H1 (cell line): ENCODE measurements around the gene EPB41L1.

ENCODE experiments used
- ATF2 ChIP-seq: IDR thresholded peaks from 2 replicates; pipeline ENCODE4 v1.6.1; 2012; ENCODE audit warnings: low read length, inconsistent platforms
- CREB1 ChIP-seq: IDR thresholded peaks from 2 replicates; pipeline ENCODE4 v1.6.1; 2012; ENCODE audit warnings: inconsistent platforms
- CTCF ChIP-seq, 3 experiments: IDR thresholded peaks; 1 replicate in 2 of 3; 2 replicates in 1 of 3; pipeline versions ENCODE4 v1.5.1 to v1.6.1; 2011; ENCODE audit warnings: low read length in 3 of 3, mild to moderate bottlenecking in 3 of 3, inconsistent platforms in 2 of 3, low read depth in 1 of 3, moderate library complexity in 1 of 3; ENCODE audit not compliant: insufficient read depth in 1 of 3; ENCODE audit errors: control extremely low read depth in 1 of 3
- EZH2 ChIP-seq: fragments of 200-600 bp; sonication (generic); IDR thresholded peaks from 2 replicates; pipeline ENCODE4 v1.7.1; 2012; ENCODE audit warnings: low read depth, mild to moderate bottlenecking, moderate library complexity, low read length, inconsistent platforms; ENCODE audit not compliant: severe bottlenecking
- JUND ChIP-seq: IDR thresholded peaks from 2 replicates; pipeline ENCODE4 v1.6.1; 2011; ENCODE audit warnings: mild to moderate bottlenecking, improper control_type of control experiment, low read length
- POLR2A ChIP-seq, 2 experiments: IDR thresholded peaks; 1 replicate in 1 of 2; 2 replicates in 1 of 2; pipeline ENCODE4 v1.6.1; 2011; ENCODE audit warnings: low read depth in 2 of 2, low read length in 2 of 2, mild to moderate bottlenecking in 2 of 2; ENCODE audit errors: control extremely low read depth in 1 of 2
- RAD21 ChIP-seq, 2 experiments: IDR thresholded peaks in 1 of 2; conservative IDR thresholded peaks in 1 of 2; 2 replicates each; pipeline ENCODE4 v1.6.1; 2011; ENCODE audit warnings: low read depth in 2 of 2, low read length in 2 of 2, improper control_type of control experiment in 1 of 2, inconsistent platforms in 1 of 2, mild to moderate bottlenecking in 1 of 2, moderate library complexity in 1 of 2
- RXRA ChIP-seq: IDR thresholded peaks from 2 replicates; pipeline ENCODE4 v1.6.1; 2011; ENCODE audit warnings: low read depth, mild to moderate bottlenecking, low read length, moderate library complexity; ENCODE audit not compliant: insufficient read depth
- SIN3A ChIP-seq, 2 experiments: IDR thresholded peaks in 1 of 2; conservative IDR thresholded peaks in 1 of 2; 2 replicates each; pipeline ENCODE4 v1.6.1; 2011 to 2012; ENCODE audit warnings: low read length in 2 of 2, improper control_type of control experiment in 1 of 2, low read depth in 1 of 2, mild to moderate bottlenecking in 1 of 2
- SP1 ChIP-seq: IDR thresholded peaks from 2 replicates; pipeline ENCODE4 v1.6.1; 2011; ENCODE audit warnings: low read depth, low read length
- SRF ChIP-seq: IDR thresholded peaks from 2 replicates; pipeline ENCODE4 v1.6.1; 2011; ENCODE audit warnings: mild to moderate bottlenecking, low read depth, low read length, moderate library complexity
- YY1 ChIP-seq: IDR thresholded peaks from 2 replicates; pipeline ENCODE4 v1.6.1; 2011; ENCODE audit warnings: low read depth, mild to moderate bottlenecking, low read length

GRCh38 chr20:36162272-36162966 is 7.9 kb downstream of the EPB41L1 start:
- TF ChIP-seq SRF (no peak), YY1 (no peak), JUND (no peak), POLR2A (IDR thresholded peaks at IDR 0.05; ENCODE audit: control extremely low read depth in 1 of 2, low read depth in 2 of 2, low read length in 2 of 2) (no peak), CTCF (IDR thresholded peaks at IDR 0.05; ENCODE audit: control extremely low read depth in 1 of 3, insufficient read depth in 1 of 3, low read depth in 1 of 3, low read length in 3 of 3) (no peak), EZH2 (no peak), RXRA (no peak), ATF2 (no peak), RAD21 (IDR thresholded peaks at IDR 0.05 in 1 of 2, conservative IDR thresholded peaks at IDR 0.05 in 1 of 2; ENCODE audit: low read depth in 2 of 2, low read length in 2 of 2) (no peak), SP1 (no peak), CREB1 (no peak), SIN3A (conservative IDR thresholded peaks at IDR 0.05 in 1 of 2, IDR thresholded peaks at IDR 0.05 in 1 of 2; ENCODE audit: low read depth in 1 of 2, low read length in 2 of 2) (no peak)
